GM19438 (cell line): ENCODE measurements around the gene SRPK1.

Experiments
- ATAC-seq: cut with Tn5 transposase; IDR thresholded peaks from one replicate; pipeline ENCODE4 v1.9.1; 2021; ENCODE audit warnings: low read depth; ENCODE audit not compliant: unreplicated experiment

The SRPK1 gene

GRCh38 chr6:35831257-35832007 lies 89.5 kb downstream of the SRPK1 start:
- no peak for ATAC-seq

- ATAC-seq = no peak
These were observed 91.6 kb downstream of the SRPK1 start for GRCh38 chr6:35829306-35829705.

GRCh38 chr6:35824552-35825192 lies 96.2 kb downstream of the SRPK1 start:
- no peak for ATAC-seq

GRCh38 chr6:35823601-35824000 lies 97.3 kb downstream of the SRPK1 start:
- no peak for ATAC-seq

DNA sequence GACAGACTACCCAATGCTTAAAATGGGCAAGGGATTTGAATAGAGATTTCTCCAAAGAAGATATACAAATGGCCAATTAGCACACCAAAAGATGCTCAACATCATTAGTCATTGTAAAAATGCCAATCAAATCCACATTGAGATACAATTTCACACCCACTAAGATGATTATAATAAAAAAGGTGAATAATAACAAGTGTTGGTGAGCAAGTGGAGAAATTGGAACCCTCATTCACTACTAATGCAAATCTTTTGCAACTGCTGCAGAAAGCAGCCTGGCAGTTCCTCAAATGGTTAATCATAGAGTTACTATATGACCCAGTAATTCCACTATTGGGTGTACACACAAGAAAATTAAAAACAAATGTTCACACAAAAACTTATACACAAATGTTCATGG lies 103.4 kb downstream of the SRPK1 start:
- no peak for ATAC-seq

DNA sequence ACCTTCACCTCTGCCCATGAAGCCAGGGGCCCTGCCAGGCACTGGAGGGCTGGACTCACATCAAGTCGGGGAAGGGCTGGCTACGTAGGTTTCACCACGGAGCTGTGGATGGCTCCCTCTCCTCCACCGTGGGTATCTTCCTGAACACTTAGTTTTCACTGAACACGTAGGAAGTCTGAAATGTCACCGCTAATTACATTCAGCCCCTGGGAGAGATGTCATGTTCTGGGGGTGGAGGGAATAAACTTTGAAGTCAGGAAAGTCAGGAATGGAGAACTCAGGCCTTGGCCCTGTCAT lies 109.3 kb downstream of the SRPK1 start:
- no peak for ATAC-seq

DNA sequence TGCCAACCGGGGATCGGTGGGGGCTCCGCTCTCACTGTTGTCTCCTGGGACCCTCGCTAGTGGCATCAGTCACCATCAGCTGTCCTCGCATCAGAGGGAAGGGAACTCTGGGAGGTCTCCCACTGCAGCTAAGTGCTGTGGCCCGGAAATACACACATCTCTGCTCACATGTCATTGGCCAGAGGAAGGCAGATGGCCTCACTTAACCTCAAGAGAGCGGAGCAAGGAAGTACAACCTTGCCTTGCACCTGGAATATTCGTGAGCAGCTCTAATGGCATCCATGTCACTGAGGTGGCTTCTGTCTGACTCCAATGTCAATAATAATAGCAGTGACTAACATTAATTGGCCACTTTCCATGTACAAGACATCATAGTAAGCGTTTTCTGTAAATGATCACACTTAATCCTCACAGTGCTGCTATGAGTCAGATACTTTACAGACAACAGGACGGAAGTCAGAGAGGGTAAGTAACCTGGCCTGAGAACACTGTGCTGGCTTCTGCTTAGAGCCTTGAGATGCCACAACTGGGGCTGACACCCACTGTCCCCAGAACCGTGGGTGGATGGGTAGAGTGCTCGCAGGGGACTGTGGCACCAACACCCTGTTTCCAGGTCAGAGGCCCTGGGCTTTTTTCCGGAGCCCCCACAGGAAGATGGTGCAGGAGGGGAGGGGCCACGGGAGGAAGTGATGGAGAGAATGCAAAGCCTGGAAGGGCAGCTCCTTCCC lies 109.8 kb downstream of the SRPK1 start:
- no peak for ATAC-seq

DNA sequence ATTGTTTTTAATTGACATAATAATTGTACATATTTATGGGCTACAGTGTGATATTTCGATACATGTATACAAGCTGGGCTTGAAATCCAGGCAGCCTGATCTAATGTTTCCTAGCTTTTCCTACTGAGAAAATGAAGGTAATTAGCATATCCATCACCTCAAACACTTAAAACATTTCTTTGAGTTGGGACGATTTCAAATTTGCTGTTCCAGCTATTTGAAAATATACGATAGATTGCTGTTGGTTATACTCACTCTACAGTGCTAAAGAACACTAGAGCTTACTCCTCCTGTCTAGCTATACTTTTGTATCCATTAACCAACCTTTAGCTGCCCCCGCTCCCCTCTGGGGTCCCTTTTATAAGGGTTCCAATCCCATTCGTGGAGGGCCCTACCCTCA lies 111.1 kb downstream of the SRPK1 start:
- ATAC-seq = no peak

DNA sequence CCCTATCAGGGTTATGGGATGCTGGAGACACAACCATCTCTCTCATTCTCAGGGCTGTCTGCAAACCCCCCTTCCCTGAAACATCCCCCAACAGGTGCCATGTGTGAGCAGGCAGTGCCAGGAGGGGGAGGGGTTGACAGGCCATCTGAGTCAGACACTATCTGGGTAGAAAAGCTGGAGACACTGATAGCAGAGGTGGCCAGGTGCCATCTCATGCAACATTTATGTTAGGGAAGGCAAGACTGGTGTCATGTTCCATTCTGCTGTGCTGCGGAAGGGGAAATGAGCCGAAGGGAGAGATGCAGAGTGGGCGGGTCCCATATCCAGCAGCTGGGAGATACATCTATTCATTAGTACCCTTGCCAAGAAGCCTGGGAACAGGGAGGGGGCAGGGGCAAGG lies 112.2 kb downstream of the SRPK1 start:
- ATAC-seq = no peak

GRCh38 chr6:35804996-35805736 lies 115.7 kb downstream of the SRPK1 start, which contains the start of gene LHFPL5:
TSS of gene LHFPL5 (plus strand) at chr6:35805352. CDS start at chr6:35805671, 319 bp downstream.
- no peak for ATAC-seq

DNA sequence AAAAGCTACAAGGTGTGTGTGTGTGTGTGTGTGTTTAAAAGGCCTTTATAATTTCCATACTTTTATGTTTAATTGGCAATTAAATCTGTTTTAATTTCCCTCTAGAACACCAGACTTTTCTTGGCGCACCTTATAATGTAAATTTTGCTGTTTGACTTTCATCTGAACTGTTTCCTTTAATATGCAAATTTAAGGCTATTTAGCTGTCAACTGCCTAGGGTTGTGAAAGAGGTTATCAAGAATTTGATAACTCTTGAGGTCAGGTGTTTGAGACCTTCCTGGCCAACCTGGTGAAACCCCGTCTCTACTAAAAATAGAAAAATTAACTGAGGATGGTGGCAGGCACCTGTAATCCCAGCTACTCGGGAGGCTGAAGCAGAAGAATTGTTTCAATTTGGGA lies 119.8 kb downstream of the SRPK1 start:
- no peak for ATAC-seq

GRCh38 chr6:35798706-35799105 lies 122.2 kb downstream of the SRPK1 start:
- ATAC-seq = no peak

GRCh38 chr6:35797837-35798526 lies 122.9 kb downstream of the SRPK1 start:
- no peak for ATAC-seq

GRCh38 chr6:35796236-35796635 lies 124.7 kb downstream of the SRPK1 start:
- no peak for ATAC-seq

- no peak for ATAC-seq
These were observed 125.3 kb downstream of the SRPK1 start for GRCh38 chr6:35795453-35796071.

DNA sequence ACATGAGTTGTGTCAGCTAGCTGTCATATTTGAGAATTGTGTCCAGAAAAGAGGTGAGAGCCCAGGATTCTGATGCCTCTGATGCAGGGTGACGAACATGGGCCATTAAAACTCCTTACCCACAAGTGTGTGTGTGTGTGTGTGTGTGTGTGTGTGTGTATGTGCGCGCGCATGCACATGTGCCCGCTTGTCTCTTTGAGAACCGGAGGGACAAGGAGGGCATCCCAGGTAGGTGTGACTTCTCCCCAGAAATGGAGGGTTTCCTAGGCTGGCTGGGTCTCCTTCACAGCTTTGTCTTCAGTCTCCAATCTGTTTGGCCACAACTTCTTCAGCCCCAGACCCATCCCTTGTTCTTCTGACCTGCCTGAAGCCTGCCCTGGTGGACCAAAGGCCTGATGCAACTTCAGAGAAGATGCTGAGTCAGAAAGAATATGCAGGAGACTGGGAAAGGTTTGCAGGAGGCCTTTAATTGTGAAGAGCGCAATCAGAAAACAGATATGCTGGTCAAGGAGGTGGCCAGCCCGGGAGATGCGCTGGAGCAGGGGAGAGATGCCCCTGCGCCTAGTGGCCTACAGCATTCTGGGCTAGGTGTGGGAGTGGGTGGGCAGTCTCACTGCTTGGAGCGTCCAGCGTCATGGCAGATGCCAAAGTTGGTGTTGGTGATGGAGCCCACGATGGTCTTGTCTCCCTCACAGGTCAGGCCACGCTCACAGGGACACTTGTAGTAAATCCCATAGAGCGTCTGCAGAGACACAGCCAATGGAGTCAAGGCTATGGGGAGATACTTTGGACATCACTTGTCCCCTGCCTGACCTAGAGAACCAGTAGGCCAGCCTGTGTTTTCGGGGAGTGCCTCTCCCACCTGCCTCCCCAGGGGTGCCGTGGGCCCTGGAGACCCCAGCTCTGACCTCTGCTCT lies 126.1 kb downstream of the SRPK1 start:
- ATAC-seq = no peak

DNA sequence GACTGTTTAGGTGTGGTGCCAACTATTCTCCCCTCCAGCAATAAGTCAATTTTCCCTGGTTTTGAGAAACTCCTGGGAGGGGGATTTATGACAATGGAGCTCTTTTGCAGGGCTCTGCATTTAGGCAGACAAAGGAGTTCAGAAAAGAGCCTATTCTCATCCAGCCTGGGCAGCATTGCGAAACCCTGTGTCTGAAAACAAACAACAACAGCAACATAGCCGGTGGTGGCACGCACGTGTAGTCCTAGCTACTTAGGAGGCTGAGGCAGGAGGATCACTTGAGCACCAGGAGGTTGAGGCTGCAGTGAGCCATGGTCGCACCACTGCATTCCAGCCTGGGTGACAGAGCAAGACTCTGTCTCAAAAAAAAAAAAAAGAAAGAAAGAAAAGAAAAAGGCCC lies 130.2 kb downstream of the SRPK1 start:
- ATAC-seq = no peak

DNA sequence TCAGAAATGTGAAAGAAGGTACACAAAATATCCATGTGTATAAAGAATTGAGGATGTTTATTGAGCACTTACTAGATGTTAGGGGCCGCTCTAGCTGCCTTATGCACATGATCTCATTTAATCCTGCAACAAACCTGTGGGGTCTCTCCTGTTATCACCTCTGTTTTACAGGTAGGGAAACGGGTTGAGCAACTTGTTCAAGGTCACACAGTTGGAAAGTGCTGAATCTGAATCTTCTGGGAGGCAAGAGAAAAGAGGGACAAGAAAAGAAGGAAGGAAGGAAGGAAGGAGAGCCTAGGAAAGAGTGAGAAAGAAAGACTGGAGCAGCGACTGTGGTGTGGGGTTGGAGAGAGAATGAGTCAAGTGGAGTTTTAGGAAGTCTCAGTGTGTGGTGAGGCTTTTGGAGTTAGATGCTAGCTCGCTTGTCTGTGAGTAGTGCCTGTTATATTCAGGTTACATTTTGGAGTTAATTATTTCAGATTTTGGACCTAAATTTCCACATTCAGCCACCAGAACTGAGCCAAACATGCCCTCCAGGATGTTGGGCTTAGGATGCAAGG lies 132.4 kb downstream of the SRPK1 start:
- no peak for ATAC-seq
